A549 (cell line): Measurements from ENCODE around the gene SLC24A1. TPM values are rescaled to one million over a fixed set of nuclear protein-coding genes. Genes with fewer than 3 reads are reported as not detected.

Experiments
- ATAC-seq, 2 experiments: fragments of 200-7000 bp in 1 of 2; fragments of >200 bp in 1 of 2; cut with Nextera tagmentation in 1 of 2; cut with Tn5 transposase in 1 of 2; 3 replicates each; pipeline versions ENCODE4 v1.8.0 to v1.9.1; 2018 to 2020; ENCODE audit warnings: mild to moderate bottlenecking in 1 of 2, moderate library complexity in 1 of 2
- CTCF ChIA-PET: fragments of 300-600 bp; sonication (Branson Sonifier 250); formaldehyde crosslinking; extraction: SDS; loops from one replicate; lab custom pipeline; 2021; ENCODE audit warnings: antibody characterized with exemption, inconsistent platforms; lab: Yijun Ruan, JAX
- POLR2A ChIA-PET: fragments of 350-600 bp; formaldehyde crosslinking; extraction: SDS; loops from one replicate; lab custom pipeline; 2021; ENCODE audit warnings: antibody characterized with exemption, inconsistent platforms; lab: Yijun Ruan, JAX
- DNase-seq, 2 experiments: peaks; one replicate each; pipeline versions ENCODE4 v3.0.0 to v3.0.0-alpha.2; 2011 to 2016; ENCODE audit warnings: low read depth in 1 of 2, low spot score in 1 of 2
- FAIRE-seq: peaks from 2 replicates; lab custom pipeline; 2011; peaks lifted over from hg19 to GRCh38; lab: Jason Lieb, UNC
- H3K27ac ChIP-seq, 2 experiments: fragments of >200 bp; sonication (Bioruptor Twin); formaldehyde crosslinking; 3 replicates each; pipeline ENCODE4 v1.5.1; 2016 to 2017
- H3K4me1 ChIP-seq: fragments of >200 bp; sonication (Bioruptor Twin); formaldehyde crosslinking; 3 replicates; pipeline ENCODE4 v1.6.1; 2016
- H3K4me2 ChIP-seq: fragments of >200 bp; sonication (Bioruptor Twin); formaldehyde crosslinking; 3 replicates; pipeline ENCODE4 v1.6.1; 2016
- H3K4me3 ChIP-seq: fragments of >200 bp; sonication (Bioruptor Twin); formaldehyde crosslinking; 3 replicates; pipeline ENCODE4 v1.5.1; 2016
- H3K9me3 ChIP-seq: fragments of >200 bp; sonication (Bioruptor Twin); formaldehyde crosslinking; 3 replicates; pipeline ENCODE4 v1.6.1; 2016
- CHD2 ChIP-seq: fragments of 150-350 bp; IDR thresholded peaks from 2 replicates; pipeline ENCODE4 v1.6.1; 2014; ENCODE audit warnings: low read length; ENCODE audit not compliant: partially characterized antibody
- FOSL2 ChIP-seq, 2 experiments: fragments of 450-650 bp in 1 of 2; fragments of >200 bp in 1 of 2; sonication (Bioruptor Twin) in 1 of 2; formaldehyde crosslinking; IDR thresholded peaks; 2 replicates each; pipeline versions ENCODE4 v1.5.0 to v1.6.1; 2016 to 2020; ENCODE audit warnings: mild to moderate bottlenecking in 1 of 2, moderate library complexity in 1 of 2
- HDAC2 ChIP-seq: fragments of 200-600 bp; sonication (generic); IDR thresholded peaks from 2 replicates; pipeline ENCODE4 v1.6.1; 2016
- HEYL ChIP-seq: fragments of 250-450 bp; sonication (Bioruptor Pico); IDR thresholded peaks from 2 replicates; pipeline ENCODE4 v1.8.0; 2021; ENCODE audit warnings: mild to moderate bottlenecking, moderate library complexity
- HOXA7 ChIP-seq: fragments of 250-450 bp; sonication (Bioruptor Pico); IDR thresholded peaks from 2 replicates; pipeline ENCODE4 v1.5.0; 2020; ENCODE audit warnings: mild to moderate bottlenecking, moderate library complexity
- HOXB5 ChIP-seq: fragments of 250-450 bp; sonication (Bioruptor Pico); IDR thresholded peaks from 2 replicates; pipeline ENCODE4 v1.5.0; 2020; ENCODE audit warnings: mild to moderate bottlenecking, moderate library complexity
- NFE2L2 ChIP-seq: fragments of 150-350 bp; conservative IDR thresholded peaks from 2 replicates; pipeline ENCODE4 v1.6.1; 2014; ENCODE audit warnings: low read length
- PBX3 ChIP-seq: IDR thresholded peaks from 2 replicates; pipeline ENCODE4 v1.6.1; 2012
- RFX5 ChIP-seq: fragments of 450-650 bp; IDR thresholded peaks from 2 replicates; pipeline ENCODE4 v1.7.1; 2014; ENCODE audit warnings: antibody characterized with exemption, mild to moderate bottlenecking, moderate library complexity
- RNF2 ChIP-seq: fragments of 200-600 bp; sonication (generic); IDR thresholded peaks from 2 replicates; pipeline ENCODE4 v1.6.1; 2016; ENCODE audit warnings: low read depth, mild to moderate bottlenecking, antibody characterized with exemption, moderate library complexity, borderline replicate concordance
- ZFP36 ChIP-seq: fragments of 450-650 bp; IDR thresholded peaks from 2 replicates; pipeline ENCODE4 v1.6.1; 2014; ENCODE audit warnings: borderline replicate concordance; ENCODE audit not compliant: partially characterized antibody
- WGBS: methylation state at CpG from one replicate; pipeline ENCODE4 v1.1.6; 2017; ENCODE audit errors: missing lambda C conversion rate; 5-methylcytosine and 5-hydroxymethylcytosine counted together
- polyA plus RNA-seq, 4 experiments: library from polyadenylated mRNA; depleted of rRNA in 3 of 4; stranded (reverse); fragments of >200 nt; fragmentation: RNase III in 1 of 4; extraction: RNeasy Plus Mini Kit Qiagen cat#74134 plus additional on column Dnase treatment in 1 of 4; gene quantifications; 2 replicates in 3 of 4; 3 replicates in 1 of 4; pipeline ENCODE4 v1.2.3, GENCODE V29; 2011 to 2017
- small RNA-seq, 6 experiments: library from RNA; depleted of rRNA; stranded (forward); fragments of <200 nt; gene quantifications; one replicate each; pipeline ENCODE3, GENCODE V24; 2012
- TF ChIP-seq, protein P1 (sequence below): fragments of 150-350 bp; IDR thresholded peaks from 2 replicates; pipeline ENCODE4 v1.6.1; 2014; ENCODE audit warnings: low read depth, mild to moderate bottlenecking, low read length
- TF ChIP-seq, protein P2 (sequence below): IDR thresholded peaks from 2 replicates; pipeline ENCODE4 v1.6.1; 2012; ENCODE audit warnings: low read depth, borderline replicate concordance
- TF ChIP-seq, protein P3 (sequence below): fragments of 250-450 bp; sonication (Bioruptor Pico); IDR thresholded peaks from 2 replicates; pipeline ENCODE4 v1.5.0; 2020; ENCODE audit warnings: low read depth, mild to moderate bottlenecking, moderate library complexity

SLC24A1 gene
- polyA plus RNA-seq, 2 of the 4 experiments (the other 2 are of a cell fraction): 6.4 to 7.0 TPM

- 92% methylated on average over 4 of the region's 4 CpGs for WGBS
- CTCF ChIA-PET: interaction anchor here (1.0 to 1.1 kb wide), 2 partner anchors 10 to 138 kb away, joined by 3 read pairs; no protein-coding TSS in a partner anchor
- Histone ChIP-seq H3K4me1 (no peaks in the 10 kb centered on the region), H3K4me2 (no peak overlapping the region), H3K9me3 (no peaks in the 10 kb centered on the region), H3K4me3 (no peak overlapping the region), H3K27ac (no peak overlapping the region)
- TF ChIP-seq HOXB5 (no peak), FOSL2 (IDR thresholded peaks at IDR 0.05) (no peak), FOSL2 (CRISPR knock-in tag; IDR thresholded peaks at IDR 0.05) (no peak), ZFP36 (no peak), CHD2 (no peak), HEYL (CRISPR knock-in tag) (no peak)
- TF ChIP-seq, protein P1, sequence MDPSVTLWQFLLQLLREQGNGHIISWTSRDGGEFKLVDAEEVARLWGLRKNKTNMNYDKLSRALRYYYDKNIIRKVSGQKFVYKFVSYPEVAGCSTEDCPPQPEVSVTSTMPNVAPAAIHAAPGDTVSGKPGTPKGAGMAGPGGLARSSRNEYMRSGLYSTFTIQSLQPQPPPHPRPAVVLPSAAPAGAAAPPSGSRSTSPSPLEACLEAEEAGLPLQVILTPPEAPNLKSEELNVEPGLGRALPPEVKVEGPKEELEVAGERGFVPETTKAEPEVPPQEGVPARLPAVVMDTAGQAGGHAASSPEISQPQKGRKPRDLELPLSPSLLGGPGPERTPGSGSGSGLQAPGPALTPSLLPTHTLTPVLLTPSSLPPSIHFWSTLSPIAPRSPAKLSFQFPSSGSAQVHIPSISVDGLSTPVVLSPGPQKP: no peak
- DNase-seq (no peak), ATAC-seq (no peak), FAIRE-seq (no peak)
- POLR2A ChIA-PET: no interaction called here
Observed at GRCh38 chr15:65690778-65691177, 69.0 kb downstream of the SLC24A1 start.

DNA sequence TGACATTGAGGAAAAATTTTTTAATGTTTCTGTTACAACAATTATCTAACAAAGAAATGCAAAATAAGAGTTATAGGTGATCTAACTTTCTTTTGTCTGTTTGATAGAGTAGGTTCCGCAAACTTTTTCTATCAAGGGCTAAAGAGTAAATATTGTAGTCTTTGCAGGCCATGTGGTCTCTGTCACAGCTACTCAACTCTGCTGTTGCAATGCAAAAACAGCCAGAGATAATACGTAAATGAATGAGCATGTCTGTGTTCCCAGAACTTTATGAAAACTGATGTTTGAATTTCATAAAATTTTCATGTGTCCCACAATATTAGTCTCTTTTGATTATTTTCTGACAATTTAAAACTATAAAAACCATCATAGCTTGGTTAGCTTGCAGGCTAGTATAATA is 73.3 kb downstream of the SLC24A1 start:
- Histone ChIP-seq H3K4me2 (no peak overlapping the region), H3K9me3 (no peaks in the 10 kb centered on the region), H3K4me3 (no peak overlapping the region), H3K27ac (no peak overlapping the region), H3K4me1 (no peaks in the 10 kb centered on the region)
- DNase-seq: no peak
- FAIRE-seq: peak; percentile 28
- no peak for TF ChIP-seq HDAC2
- TF ChIP-seq, protein P2, sequence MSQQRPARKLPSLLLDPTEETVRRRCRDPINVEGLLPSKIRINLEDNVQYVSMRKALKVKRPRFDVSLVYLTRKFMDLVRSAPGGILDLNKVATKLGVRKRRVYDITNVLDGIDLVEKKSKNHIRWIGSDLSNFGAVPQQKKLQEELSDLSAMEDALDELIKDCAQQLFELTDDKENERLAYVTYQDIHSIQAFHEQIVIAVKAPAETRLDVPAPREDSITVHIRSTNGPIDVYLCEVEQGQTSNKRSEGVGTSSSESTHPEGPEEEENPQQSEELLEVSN: no peak
- no peak for TF ChIP-seq NFE2L2
- TF ChIP-seq, protein P3, sequence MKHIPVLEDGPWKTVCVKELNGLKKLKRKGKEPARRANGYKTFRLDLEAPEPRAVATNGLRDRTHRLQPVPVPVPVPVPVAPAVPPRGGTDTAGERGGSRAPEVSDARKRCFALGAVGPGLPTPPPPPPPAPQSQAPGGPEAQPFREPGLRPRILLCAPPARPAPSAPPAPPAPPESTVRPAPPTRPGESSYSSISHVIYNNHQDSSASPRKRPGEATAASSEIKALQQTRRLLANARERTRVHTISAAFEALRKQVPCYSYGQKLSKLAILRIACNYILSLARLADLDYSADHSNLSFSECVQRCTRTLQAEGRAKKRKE (CRISPR knock-in tag): no peak
- TF ChIP-seq PBX3: no peak
- no peak for TF ChIP-seq RFX5
- no peak for TF ChIP-seq RNF2
- TF ChIP-seq HOXA7 (CRISPR knock-in tag): no peak
- 95% methylated on average over 2 of the region's 2 CpGs for WGBS
- POLR2A ChIA-PET: no interaction called here
- no peak for ATAC-seq
- CTCF ChIA-PET: no interaction called here

Small RNA genes within 50 kb of the gene (small RNA-seq; reads per million reads assigned to genes)
- 0 reads per million in 6 experiments for gene SNORD13E

Other genes starting within 250 kb of the SLC24A1 start
- 0.04 TPM in 1 of 2 replicates, not detected in the other for gene IGDCC3, start 243.9 kb upstream of the SLC24A1 start, polyA plus RNA-seq (2011; rRNA removed)
- 0.04 to 0.12 TPM (median 0.11 TPM) in 3 replicates for gene IGDCC3, start 243.9 kb upstream of the SLC24A1 start, polyA plus RNA-seq (2017; fragmentation: RNase III; extraction: RNeasy Plus Mini Kit Qiagen cat#74134 plus additional on column Dnase treatment)
- 5.2 and 5.4 TPM in 2 replicates for gene IGDCC4, start 199.0 kb upstream of the SLC24A1 start, polyA plus RNA-seq (2011; rRNA removed)
- gene IGDCC4, start 199.0 kb upstream of the SLC24A1 start, polyA plus RNA-seq (2017; fragmentation: RNase III; extraction: RNeasy Plus Mini Kit Qiagen cat#74134 plus additional on column Dnase treatment): 3.8 to 4.2 TPM (median 3.9 TPM) in 3 replicates
- 41.8 and 43.3 TPM in 2 replicates for gene DPP8, start 104.2 kb upstream of the SLC24A1 start, polyA plus RNA-seq (2011; rRNA removed)
- 24.4 to 26.6 TPM (median 25.6 TPM) in 3 replicates for gene DPP8, start 104.2 kb upstream of the SLC24A1 start, polyA plus RNA-seq (2017; fragmentation: RNase III; extraction: RNeasy Plus Mini Kit Qiagen cat#74134 plus additional on column Dnase treatment)
- 186 and 212 TPM in 2 replicates for gene HACD3, start 91.5 kb upstream of the SLC24A1 start, polyA plus RNA-seq (2011; rRNA removed)
- 140 to 151 TPM (median 149 TPM) in 3 replicates for gene HACD3, start 91.5 kb upstream of the SLC24A1 start, polyA plus RNA-seq (2017; fragmentation: RNase III; extraction: RNeasy Plus Mini Kit Qiagen cat#74134 plus additional on column Dnase treatment)
- gene INTS14, start 10.8 kb upstream of the SLC24A1 start, polyA plus RNA-seq (2011; rRNA removed): 81.4 and 82.1 TPM in 2 replicates
- 36.6 to 40.0 TPM (median 38.1 TPM) in 3 replicates for gene INTS14, start 10.8 kb upstream of the SLC24A1 start, polyA plus RNA-seq (2017; fragmentation: RNase III; extraction: RNeasy Plus Mini Kit Qiagen cat#74134 plus additional on column Dnase treatment)
- gene DENND4A, start 170.4 kb downstream of the SLC24A1 start, polyA plus RNA-seq (2011; rRNA removed): 16.8 and 18.7 TPM in 2 replicates
- gene DENND4A, start 170.4 kb downstream of the SLC24A1 start, polyA plus RNA-seq (2017; fragmentation: RNase III; extraction: RNeasy Plus Mini Kit Qiagen cat#74134 plus additional on column Dnase treatment): 5.6 to 6.0 TPM (median 6.0 TPM) in 3 replicates
- gene RAB11A, start 247.6 kb downstream of the SLC24A1 start, polyA plus RNA-seq (2011; rRNA removed): 527 and 551 TPM in 2 replicates
- 306 to 335 TPM (median 316 TPM) in 3 replicates for gene RAB11A, start 247.6 kb downstream of the SLC24A1 start, polyA plus RNA-seq (2017; fragmentation: RNase III; extraction: RNeasy Plus Mini Kit Qiagen cat#74134 plus additional on column Dnase treatment)